HG03432 (cell line): ENCODE measurements around the gene CSNK1G1.
"Not testable (repeated sequence)": the region's sequence is repeated elsewhere in the genome, so short reads cannot be mapped to it uniquely, and the experiment has no call there.

Experiments
- ATAC-seq: cut with Tn5 transposase; IDR thresholded peaks from one replicate; pipeline ENCODE4 v1.9.1; 2021; ENCODE audit warnings: mild to moderate bottlenecking, moderate library complexity; ENCODE audit not compliant: unreplicated experiment

The CSNK1G1 gene

DNA sequence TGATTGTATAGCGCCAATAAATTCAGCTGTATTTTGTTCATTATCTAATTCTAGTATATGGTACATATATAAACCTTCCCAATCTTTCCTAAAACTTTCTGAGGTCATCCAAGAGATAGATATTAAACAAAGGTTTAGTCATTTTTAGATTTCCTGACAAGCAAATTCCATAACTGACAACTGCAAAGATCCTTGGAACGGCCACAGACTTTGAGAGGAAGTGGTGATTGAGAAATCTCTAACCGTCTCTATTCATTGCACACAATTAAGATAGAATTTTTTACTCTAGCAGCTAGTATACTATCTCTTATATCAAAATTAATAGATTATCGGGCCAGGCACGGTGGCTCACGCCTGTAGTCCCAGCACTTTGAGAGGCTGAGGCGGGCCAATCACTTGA, 4.7 kb downstream of the CSNK1G1 start:
- no peak for ATAC-seq

DNA sequence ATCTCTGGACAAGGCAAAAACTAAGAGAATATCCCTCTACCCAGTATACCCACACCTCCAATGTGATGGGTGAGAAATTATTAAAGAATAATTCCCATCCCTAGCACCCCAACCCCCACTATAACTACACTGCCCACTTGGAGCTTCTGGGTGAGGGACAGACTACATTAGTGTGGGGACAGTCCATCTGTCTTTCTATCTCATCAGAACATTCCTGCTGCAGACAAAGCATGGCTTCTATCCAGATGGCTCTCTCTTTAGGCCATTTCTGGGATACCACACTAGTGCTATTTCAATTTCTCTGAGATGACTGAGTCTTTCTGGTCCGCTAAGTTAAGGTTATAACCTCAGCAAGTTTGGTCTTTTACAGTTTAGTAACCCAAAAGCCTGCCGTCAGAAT, 6.6 kb downstream of the CSNK1G1 start:
- ATAC-seq: no peak

DNA sequence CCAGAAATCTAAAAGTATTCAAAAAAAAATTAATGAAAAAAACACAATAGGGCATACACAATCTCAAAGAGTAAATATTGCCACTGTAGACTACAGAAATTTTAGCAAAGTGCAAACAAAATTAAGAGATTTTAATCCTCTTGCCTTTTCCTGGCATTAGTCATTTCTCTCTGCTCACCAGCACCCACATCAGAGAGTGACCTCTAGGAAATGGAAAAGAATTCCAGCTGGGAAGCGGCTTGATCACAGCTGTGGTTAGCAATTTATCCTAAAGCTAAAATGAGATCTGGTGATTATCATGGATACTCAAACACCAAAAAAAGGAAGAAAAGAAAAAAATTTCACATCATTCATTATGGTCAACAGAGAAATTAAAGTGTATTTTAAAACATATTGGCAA, 7.5 kb downstream of the CSNK1G1 start:
- no peak for ATAC-seq

DNA sequence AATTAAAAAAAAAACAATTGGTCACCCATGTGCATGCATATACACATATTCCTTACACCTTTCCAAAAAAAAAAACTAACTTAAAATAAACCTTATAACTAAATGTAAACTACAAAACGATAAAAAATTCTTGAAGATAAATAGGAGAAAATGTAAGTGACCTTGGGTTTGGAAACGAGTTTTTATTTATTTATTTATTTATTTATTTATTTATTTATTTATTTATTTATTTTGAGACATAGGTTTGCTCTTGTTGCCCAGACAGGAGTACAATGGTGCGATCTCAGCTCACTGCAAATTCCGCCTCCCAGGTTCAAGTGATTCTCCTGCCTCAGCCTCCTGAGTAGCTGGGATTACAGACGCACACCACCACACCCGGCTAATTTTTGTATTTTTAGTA, 9.7 kb downstream of the CSNK1G1 start:
- ATAC-seq: not testable (repeated sequence)

DNA sequence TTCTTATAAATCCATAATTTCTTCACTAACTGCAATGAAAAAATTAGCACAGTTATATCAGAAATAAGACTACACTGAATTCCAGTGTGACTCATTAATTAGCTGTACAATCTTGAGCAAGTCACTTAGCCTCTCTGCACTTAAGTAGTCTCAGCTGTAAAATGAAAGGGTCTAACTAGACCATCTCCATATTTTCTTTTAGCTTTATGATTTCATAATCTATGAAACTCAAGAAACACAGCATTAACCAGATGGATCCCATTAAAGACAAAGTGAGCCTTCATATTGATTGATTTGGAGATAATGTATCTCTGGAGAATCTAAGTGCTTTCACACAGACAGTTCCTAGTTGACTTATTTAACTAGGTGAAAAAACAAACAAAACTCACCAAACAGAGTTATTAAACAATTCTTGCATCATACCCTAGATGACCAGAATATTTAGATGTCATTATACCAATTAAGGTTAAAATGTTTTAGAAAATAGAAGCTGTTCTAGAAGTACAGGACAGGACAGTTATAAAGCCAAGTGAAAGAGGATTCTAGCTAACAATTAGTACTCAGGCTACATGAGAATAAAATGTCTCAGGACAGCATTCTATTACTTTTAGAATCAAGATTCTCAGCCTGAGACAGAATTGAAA, 11.2 kb downstream of the CSNK1G1 start:
- ATAC-seq: no peak

DNA sequence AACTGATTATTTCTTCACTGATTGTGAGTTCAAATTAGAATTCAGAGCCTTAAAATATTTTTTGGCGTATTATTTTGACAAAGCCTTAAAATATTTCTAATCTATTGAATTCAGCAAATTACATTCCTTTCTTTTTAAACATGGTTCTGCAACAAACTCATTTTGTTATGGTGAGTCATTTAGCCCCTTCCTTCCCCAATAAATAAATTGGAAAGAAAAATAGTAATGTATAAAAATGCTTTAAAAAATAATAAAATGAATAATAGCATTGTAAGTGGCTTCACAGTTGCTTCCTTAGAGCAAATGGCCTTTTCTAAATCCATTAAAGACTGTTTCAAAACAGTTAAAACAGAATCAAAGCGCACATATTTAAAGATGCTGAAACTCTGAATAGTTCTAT, 12.1 kb downstream of the CSNK1G1 start:
- ATAC-seq: no peak

DNA sequence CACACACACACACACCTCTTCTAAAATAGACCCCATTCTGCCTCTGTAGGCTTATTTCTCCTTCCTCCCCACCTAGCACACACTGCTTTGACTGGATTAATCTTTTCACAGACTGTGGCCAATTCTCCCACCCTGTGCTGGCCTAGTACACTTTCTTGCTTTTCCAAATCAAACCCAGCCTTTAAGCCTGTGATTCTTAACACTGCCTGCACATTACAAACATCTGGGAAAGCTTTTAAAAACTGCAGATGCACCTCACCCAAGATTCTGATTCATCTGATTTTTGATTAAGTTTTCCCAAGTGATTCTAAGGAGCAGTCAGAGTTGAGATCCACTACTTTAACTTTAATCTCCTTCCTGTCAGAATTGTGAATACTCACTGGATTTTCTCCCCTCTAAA, 12.8 kb downstream of the CSNK1G1 start:
- ATAC-seq: no peak

DNA sequence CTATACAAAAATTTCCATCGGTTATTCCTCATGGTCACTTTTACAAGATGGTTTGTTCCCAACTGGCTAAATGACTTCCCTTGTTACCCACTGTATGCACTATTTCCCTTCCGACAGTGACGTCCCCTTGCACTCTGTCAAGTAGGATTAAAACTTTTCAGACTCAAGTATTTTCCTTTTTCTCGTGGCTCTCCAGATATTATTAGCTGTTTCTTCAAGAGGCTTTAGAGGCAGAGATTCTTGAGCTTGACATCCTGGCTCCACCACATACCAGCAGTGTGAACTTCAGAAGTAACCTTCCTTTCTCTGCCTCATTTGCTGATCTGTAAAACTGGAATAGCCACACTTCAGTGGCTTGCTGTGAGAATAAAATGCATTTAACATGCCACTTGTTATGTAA, 14.0 kb downstream of the CSNK1G1 start:
- no peak for ATAC-seq

DNA sequence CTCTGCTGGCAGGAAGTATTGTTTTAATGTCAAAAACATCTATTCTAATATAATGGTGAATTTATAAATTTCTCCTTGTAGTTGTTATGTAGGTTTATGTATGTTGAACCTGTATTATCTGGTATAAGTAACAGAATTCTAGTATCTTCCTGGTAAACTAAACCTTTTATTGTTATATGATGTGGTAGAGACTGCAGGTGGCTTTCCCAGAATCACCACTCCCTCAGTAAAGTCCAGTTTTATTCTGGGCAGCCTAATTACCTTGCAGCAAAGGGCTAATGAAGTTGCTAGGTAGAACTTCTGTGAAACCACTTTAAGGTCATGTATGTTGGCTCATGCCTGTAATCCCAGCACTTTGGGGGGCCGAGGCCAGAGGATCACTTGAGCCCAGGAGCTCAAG, 15.6 kb downstream of the CSNK1G1 start:
- ATAC-seq: no peak

DNA sequence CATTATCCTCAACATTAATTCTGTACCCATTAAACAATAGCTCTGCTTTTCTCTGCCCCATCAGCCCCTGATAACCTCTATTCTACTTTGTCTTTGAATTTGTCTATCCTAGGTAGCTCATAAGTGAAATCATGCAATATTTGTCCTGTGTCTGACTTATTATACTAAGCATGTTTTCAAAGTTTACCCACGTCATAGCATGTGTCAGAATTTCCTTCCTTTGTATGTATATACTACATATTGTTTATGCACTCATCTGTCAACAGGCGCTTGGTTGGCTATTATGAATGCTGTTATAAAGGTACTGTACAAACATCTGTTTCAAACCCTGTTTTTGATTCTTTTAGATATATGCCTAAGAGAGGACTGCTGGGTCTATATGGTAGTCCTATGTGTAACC, 18.2 kb downstream of the CSNK1G1 start:
- ATAC-seq: no peak

DNA sequence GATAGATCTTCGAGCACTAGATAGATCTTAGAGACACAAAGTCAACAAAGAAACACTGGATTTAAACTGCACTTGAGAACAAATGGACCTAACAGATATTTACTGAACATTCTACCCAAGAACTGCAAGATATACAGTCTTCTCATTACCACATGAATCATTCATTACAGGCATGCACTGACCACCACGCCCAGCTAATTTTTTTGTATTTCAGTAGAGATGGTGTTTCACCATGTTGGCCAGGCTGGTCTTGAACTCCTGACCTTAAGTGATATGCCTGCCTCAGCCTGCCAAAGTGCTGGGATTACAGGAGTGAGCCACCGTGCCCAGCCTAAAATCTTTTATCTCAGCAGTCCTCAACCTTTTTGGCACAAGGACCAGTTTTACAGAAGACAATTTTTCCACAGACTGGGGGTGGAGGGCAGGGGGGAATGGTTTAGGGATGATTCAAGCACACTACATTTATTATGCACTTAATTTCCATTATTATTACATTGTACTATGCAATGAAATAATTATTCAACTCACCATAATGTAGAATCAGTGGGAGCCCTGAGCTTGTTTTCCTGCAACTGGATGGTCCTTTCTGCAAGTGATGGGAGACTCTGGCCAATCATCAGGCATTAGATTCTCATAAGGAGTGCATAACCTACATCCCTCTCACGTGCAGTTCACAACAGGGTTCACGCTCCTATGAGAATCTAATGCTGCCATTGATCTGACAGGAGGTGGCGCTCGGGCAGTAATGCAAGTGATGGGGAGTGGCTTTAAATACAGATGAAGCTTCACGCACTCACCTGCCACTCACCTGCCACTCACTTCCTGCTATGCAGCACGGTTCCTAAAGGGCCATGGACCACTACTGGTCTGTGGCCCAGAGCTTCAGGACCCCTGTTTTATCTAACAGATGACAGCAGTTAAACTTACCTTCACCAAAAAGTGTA, 21.7 kb downstream of the CSNK1G1 start:
- no peak for ATAC-seq

DNA sequence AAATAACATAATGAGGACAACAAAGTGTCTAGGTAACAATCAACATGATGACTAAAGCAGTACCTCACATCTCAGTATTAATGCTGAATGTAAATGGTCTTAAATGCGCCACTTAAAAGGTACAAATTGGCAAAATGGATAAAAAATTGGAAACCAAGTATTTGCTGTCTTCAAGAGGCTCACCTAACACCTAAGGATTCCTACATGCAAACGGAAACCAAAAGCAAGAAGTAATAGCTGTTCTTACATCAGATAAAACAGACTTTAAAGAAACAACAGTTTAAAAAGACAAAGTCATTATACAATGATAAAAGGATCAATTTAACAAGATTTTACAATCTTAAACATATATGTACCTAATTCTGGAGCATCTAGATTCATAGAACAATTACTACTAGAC, 22.5 kb downstream of the CSNK1G1 start:
- ATAC-seq: no peak

DNA sequence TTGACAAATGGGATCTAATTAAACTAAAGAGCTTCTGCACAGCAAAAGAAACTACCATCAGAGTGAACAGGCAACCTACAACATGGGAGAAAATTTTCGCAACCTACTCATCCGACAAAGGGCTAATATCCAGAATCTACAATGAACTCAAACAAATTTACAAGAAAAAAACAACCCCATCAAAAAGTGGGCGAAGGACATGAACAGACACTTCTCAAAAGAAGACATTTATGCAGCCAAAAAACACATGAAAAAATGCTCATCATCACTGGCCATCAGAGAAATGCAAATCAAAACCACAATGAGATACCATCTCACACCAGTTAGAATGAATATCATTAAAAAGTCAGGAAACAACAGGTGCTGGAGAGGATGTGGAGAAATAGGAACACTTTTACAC, 24.3 kb downstream of the CSNK1G1 start:
- ATAC-seq: not testable (repeated sequence)

DNA sequence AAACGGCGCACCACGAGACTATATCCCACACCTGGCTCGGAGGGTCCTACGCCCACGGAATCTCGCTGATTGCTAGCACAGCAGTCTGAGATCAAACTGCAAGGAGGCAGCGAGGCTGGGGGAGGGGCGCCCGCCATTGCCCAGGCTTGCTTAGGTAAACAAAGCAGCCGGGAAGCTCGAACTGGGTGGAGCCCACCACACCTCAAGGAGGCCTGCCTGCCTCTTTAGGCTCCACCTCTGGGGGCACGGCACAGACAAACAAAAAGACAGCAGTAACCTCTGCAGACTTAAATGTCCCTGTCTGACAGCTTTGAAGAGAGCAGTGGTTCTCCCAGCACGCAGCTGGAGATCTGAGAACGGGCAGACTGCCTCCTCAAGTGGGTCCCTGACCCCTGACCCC, 29.0 kb downstream of the CSNK1G1 start:
- ATAC-seq: not testable (repeated sequence)

DNA sequence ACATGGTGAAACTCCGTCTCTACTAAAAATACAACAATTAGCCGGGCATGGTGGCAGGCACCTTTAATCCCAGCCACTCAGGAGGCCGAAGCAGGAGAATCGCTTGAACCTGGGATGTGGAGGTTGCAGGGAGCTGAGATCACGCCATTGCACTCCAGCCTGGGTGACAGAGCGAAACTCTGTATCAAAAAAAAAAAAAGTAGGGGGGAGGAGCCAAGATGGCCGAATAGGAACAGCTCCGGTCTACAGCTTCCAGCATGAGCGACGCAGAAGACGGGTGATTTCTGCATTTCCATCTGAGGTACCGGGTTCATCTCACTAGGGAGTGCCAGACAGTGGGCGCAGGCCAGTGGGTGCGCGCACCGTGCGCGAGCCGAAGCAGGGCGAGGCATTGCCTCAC, 29.5 kb downstream of the CSNK1G1 start:
- ATAC-seq: not testable (repeated sequence)

DNA sequence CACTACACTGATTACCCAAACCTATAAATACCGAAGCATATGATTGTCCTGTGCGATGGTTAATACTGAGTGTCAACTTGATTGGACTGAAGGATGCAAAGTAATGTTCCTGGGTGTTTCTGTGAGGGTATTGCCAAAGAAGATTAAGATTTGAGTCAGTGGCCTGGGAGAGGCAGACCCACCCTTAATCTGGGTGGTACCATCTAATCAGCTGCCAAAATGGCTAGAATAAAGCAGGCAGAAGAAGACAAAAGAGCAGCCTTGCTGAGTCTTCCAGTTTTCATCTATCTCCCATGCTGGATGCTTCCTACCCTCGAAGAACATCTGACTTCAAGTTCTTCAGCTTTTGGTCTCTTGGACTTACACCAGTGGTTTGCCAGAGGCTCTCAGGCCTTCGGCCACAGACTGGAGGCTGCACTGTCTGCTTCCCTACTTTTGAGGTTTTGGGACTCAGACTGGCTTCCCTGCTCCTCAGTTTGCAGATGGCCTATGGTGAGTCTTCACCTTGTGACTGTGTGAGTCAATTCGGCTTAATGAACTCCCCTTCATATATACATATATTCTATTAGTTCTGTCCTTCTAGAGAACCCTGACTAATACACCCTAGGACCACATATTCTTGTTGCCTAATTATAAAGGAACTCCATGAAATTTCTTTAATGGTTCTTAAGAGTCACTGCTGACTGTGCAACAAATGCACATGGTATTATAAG, 31.7 kb downstream of the CSNK1G1 start:
- no peak for ATAC-seq

DNA sequence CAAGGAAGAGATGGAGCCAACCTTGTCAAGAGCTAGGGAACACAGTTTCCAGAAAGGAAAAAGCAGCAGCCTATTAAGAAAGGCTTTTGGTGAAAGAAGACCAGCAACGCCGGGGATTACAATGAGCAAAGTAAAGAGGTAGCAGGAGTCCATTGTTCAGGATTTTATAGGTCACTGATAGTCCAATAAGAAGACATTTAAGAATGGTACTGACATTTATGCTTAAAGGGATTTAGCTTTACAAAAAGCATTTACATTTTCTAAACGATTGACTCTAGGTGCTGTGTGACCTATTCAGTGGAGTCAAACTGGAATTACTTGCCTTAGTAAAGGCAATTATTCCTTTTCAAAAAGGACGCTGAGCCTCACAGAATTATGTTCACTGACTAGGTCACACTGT, 40.8 kb downstream of the CSNK1G1 start:
- ATAC-seq: no peak

DNA sequence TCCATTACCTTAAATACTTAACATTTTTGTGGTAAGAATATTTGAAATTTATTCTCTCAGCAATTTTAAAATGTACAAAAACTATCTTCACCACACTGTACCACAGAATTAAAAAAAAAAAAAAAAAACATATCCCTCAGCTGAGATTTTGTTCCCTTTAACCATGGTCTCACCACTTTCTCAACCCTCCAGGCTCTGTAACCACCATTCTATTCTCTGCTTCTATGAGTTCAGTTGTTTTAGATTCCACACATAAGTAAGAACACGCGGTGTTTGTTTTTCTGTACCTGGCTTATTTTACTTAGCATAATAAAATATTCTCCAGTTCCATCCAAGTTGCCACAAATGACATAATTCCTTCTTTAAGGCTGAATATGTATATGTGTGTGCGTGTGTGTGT, 41.5 kb downstream of the CSNK1G1 start:
- no peak for ATAC-seq

DNA sequence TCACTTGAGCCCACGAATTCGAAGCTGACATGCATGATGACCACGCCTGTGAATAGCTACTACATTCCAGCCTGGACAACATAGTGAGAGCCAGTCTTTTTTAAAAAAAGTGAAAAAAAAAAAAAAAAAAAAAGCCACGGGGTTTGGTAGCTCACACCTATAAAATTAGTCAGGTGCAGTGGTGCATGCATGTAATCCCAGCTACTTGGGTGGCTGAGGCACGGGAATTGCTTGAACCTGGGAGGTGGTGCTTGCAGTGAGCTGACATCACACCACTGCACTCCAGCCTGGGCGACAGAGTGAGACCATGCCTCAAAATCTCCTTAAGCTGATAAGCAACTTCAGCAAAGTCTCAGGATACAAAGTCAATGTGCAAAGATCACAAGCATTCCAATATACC, 44.4 kb downstream of the CSNK1G1 start:
- ATAC-seq: no peak

DNA sequence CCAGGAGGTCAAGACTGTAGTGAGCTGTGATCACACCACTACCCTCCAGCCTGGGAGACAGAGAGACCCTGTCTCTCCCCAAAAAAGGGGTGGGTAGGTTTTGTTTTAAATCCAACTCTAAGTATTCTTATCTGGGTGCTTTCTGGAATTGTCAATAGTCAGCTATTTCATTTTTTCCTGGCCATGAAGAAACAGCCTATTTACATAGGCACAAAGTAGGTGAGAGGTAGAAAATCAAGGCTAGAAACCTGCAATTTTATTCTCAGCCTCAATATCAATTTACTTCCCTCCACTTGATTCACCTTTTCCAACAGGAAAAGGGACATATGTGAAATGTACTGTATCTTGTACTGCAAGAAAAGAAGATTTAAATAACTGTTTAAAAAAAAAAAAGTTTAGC, 45.9 kb downstream of the CSNK1G1 start:
- no peak for ATAC-seq

DNA sequence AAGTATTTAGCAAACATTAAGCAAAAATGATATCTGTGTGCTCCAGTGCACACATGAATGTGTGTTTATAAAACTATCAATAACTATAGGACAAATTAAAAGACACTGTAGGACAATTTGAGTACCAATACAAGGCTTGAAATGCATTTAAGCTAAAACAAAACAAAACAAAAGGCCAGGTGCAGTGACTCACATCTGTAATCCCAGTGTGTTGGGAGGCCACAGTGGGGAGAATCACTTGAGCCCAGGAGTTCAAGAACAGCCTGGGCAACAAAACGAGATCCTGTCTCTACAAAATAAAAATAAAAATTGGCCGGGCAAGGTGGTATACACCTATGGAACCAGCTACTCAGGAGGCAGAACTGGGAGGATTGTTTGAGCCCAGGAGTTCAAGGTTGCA, 50.7 kb downstream of the CSNK1G1 start:
- no peak for ATAC-seq

DNA sequence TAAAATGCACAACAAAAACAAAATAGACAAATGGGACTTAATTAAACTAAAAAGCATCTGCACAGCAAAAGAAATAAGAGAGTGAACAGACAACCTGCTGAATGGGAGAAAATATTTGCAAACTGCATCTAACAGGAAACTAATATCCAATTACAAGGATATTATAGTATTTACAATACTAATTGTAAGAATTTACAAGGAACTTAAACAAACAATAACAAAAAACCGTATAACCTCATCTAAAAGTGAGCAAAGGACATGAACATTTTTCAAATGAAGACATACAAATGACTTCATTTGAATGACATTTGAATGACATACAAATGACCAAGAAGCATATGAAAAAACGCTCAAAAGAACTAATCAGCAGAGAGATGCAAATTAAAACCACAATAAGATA, 66.4 kb downstream of the CSNK1G1 start:
- no peak for ATAC-seq
